Testis (tissue), 2 donors: Measurements from ENCODE around the gene STRIP2.
"Not testable (repeated sequence)": the region's sequence is repeated elsewhere in the genome, so short reads cannot be mapped to it uniquely, and the experiment has no call there.

Experiments
- POLR2A ChIP-seq: fragments of 450-650 bp; IDR thresholded peaks from one replicate; pipeline ENCODE4 v1.6.1; 2017; ENCODE audit warnings: antibody characterized with exemption, mild to moderate bottlenecking, moderate library complexity
- TF ChIP-seq, protein P1 (sequence below), 3 experiments: fragments of 450-650 bp in 2 of 3; fragments of 200-600 bp in 1 of 3; sonication (generic) in 1 of 3; IDR thresholded peaks; one replicate each; pipeline ENCODE4 v1.5.1; 2016 to 2019; ENCODE audit warnings: antibody characterized with exemption in 3 of 3, mild to moderate bottlenecking in 2 of 3, moderate library complexity in 1 of 3

DNA sequence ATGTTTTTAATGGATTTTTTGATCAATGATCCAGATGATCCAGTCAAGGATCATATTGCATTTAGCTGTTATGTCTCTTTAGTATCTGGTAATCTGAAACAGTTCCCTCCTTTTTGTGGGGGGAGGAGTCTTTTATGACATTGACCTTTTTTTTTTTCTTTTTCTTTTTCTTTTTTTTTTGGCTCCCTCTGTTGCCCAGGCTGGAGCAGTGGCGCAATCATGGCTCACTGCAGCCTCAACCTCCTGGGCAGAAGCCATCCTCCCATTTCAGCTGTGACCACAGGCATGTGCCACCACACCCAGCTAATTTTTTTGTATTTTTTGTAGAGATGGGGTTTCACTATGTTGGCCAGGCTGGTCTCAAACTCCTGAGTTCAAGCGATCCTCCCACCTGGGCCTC is 90.2 kb downstream of the STRIP2 start:
- TF ChIP-seq POLR2A: not testable (repeated sequence)
- TF ChIP-seq, protein P1, sequence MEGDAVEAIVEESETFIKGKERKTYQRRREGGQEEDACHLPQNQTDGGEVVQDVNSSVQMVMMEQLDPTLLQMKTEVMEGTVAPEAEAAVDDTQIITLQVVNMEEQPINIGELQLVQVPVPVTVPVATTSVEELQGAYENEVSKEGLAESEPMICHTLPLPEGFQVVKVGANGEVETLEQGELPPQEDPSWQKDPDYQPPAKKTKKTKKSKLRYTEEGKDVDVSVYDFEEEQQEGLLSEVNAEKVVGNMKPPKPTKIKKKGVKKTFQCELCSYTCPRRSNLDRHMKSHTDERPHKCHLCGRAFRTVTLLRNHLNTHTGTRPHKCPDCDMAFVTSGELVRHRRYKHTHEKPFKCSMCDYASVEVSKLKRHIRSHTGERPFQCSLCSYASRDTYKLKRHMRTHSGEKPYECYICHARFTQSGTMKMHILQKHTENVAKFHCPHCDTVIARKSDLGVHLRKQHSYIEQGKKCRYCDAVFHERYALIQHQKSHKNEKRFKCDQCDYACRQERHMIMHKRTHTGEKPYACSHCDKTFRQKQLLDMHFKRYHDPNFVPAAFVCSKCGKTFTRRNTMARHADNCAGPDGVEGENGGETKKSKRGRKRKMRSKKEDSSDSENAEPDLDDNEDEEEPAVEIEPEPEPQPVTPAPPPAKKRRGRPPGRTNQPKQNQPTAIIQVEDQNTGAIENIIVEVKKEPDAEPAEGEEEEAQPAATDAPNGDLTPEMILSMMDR (IDR thresholded peaks at IDR 0.05): not testable (repeated sequence)
